NCI-H748 (cell line): ENCODE measurements around the gene SPATA2L.
"Not testable (repeated sequence)": the region's sequence is repeated elsewhere in the genome, so short reads cannot be mapped to it uniquely, and the experiment has no call there.

Experiments
- DNase-seq: peaks from one replicate; lab custom pipeline; 2025; ENCODE audit not compliant: unreplicated experiment; lab: John Stamatoyannopoulos, UW

The SPATA2L gene

DNA sequence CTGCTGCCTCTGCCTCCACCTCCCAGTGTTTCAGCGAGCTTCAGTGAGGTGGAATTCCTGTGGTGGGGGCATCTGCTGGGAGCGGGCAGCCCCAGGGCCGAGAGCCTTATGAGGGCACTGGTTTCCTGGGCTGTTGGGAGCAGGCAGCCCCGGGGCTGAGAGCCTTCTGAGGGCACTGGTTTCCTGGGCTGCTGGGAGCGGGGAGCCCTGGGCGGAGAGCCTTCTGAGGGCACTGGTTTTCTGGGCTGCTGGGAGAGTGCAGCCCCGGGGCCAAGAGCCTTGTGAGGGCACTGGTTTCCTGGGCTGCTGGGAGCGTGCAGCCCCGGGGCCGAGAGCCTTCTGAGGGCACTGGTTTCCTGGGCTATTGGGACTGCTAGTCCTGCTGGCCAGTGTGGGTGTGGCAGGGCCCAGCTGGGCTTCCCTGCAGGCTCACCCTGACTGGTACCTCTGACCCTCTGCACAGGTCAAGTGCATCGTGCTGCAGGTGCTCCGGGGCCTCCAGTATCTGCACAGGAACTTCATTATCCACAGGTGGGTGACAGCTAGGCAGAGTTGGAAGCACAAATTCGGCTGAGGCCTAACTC lies 9.4 kb downstream of the SPATA2L start:
- no peak for DNase-seq

DNA sequence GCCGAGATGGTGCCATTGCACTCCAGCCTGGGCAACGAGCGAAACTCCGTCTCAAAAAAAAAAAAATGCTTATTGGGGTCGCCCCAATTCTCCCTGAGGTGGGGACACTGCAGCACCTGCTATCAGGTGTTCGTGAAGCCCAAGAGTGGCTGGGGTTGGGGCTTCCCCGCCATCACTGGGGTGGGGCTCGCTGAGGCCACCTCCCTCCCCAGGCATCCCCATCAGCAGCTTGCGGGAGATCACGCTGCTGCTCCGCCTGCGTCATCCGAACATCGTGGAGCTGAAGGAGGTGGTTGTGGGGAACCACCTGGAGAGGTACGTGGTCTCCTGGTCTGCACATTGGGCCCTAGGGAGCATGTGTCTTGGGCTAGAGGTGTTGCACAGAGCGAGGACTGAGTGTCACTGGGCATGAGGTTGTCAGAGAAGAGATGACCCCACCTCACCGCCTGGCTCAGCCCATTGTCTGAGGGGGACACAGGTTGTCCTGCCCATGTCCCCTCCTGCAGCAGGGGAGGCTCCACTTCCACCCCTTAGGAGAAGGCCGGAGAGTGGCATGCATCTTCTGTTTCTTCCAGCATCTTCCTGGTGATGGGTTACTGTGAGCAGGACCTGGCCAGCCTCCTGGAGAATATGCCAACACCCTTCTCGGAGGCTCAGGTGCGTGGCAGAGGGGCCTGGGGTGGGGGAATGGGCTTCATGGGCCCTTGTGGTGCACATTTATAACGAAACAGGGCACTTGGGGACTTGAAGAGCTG lies 10.1 kb downstream of the SPATA2L start:
- DNase-seq, result no peak

GRCh38 chr16:89690392-89690901 lies 11.1 kb downstream of the SPATA2L start:
- no peak for DNase-seq

DNA sequence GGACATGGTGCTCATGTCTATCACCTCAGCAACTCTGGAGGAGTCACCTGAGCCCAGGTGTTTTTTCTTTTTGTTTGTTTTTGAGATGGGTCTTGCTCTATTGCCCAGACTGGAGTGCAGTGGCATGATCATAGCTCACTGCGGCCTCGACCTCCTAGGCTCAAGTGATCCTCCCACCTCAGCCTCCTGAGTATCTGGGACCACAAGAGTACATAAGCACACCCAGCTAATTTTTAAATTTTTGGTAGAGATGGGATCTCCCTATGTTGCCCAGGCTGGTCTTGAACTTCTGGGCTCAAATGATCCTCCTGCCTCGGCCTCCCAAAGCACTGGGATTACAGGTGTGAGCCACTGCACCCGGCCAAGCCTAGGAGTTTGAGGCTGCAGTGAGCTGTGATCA lies 11.9 kb downstream of the SPATA2L start:
- DNase-seq, result not testable (repeated sequence)

GRCh38 chr16:89689142-89689541 lies 12.4 kb downstream of the SPATA2L start:
- DNase-seq, result no peak

DNA sequence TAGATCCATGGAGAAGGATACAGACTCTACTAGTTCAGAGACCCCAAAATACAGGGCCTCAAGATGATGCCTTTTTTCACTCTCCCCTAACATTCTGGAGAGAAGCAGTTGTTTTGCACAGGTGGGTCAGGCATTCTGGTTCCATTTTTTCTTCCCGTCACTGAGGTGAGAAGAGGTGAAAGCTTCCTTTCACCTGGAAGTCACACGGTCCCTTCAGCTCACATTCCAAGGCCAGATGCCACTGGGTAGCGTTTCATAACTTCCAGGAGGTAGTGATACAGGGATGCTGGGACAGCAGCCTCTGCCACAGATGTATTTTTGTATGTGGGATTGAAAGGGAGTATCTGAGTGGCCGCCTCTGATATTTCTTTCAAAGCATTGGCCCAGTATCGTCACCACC lies 13.1 kb downstream of the SPATA2L start:
- no peak for DNase-seq

DNA sequence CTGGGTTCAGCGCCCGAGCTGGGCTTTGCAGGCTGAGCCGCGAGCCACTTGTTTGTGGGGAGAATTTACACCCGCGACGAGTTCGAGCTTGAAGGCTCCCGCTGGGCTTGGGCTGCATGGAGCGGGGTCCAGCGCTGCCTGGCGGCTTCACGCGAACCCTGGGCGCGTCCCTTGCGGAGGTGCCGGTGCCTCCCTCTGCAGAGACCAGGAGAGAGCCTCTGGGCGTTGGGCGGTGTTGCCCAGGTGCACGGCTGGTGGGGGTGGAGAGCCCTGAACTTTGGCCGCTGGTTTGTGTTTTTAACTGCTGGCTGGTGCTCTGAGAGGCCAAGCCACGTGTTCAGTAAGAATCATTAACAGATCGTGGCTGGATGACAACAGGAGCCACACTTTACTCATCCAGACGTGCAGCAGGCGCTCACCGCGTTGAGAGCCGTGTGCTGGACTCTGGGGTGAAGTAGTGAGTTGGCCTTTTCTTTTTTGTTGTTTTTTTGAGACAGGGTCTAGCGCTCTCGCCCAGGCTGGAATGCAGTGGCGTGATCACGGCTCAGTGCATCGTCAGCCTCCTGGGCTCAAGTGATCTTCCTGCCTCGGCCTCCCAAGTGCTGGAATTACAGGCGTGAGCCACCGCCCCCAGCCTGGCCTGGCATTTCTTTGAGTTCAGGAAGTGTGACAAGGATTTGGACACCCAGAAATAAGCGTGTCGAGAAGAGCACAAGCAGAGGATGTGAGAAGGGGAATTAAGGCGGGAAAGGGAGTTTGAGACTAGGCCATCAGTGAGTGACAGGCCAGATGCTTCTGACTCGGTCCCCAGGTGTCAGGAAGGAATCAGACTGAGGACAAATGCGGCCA lies 14.2 kb downstream of the SPATA2L start:
- peak; percentile 72 for DNase-seq

- DNase-seq, result peak; percentile 90
These were observed 14.9 kb downstream of the SPATA2L start, which contains the start of gene CDK10 for GRCh38 chr16:89686520-89687091. TSS of gene CDK10 (plus strand) at chr16:89686689. CDS start at chr16:89686711, 22 bp downstream.

DNA sequence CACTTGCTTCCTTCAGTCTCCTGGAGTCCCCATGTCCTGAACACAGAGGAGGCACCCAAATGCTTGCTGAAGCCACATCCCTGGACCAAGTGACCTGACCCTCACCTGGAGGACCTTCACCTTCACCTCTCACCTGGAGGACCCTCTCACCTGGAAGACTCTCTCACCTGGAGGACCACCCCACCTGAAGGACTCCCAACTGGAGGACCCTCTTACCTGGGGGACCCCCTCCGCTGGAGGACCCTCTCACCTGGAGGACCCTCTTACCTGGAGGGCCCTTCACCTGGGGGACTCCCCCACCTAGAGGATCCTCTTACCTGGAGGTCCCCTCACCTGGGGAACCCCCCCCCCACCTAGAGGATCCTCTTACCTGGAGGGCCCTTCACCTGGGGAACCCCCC lies 15.6 kb downstream of the SPATA2L start:
- no peak for DNase-seq

GRCh38 chr16:89678258-89678657 lies 23.2 kb downstream of the SPATA2L start:
- DNase-seq, result no peak

DNA sequence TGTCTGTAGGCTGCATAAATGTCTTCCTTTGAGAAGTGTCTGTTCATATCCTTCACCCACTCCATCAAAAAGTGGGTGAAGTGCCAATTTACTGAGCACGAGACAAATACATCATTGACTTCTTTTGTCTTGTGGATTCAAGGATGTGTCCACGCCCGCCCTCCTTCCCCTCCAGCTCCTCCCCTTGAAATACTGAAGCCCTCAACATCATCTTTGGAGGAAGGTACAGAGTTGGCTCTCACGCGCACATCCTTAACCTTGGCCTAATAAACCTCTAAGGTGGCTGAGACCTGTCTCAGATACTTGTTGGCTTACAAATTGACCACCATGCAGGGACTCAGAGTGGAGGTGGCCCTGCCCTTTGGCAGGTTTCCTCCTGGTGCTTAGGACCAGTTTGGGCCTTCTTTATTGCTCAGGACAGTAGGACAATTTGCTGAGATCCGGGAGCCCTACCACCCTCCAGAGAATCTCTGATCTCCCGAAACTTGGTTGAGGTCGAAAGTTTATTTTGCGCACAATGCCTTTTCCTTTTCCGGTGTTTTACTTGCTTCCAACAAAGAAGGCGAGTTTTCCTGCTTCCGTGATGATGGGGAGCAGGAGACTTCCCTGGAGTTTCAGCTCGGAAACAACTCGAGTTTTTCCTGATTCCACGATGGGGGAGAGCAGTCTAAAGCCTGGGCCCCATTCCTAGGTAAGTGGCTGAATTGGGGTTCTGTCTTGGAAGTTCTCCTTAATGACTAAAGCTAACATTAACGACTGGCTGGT lies 29.1 kb downstream of the SPATA2L start:
- no peak for DNase-seq

DNA sequence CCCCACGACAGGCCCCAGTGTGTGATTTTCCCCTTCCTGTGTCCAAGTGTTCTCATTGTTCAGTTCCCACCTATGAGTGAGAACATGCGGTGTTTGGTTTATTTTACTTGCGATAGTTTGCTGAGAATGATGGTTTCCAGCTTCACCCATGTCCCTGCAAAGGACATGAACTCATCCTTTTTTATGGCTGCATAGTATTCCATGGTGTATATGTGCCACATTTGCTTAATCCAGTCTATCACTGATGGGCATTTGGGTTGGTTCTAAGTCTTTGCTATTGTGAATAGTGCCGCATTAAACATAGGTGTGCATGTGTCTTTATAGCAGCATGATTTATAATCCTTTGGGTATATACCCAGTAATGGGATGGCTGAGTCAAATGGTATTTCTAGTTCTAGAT lies 29.9 kb downstream of the SPATA2L start:
- not testable (repeated sequence) for DNase-seq

DNA sequence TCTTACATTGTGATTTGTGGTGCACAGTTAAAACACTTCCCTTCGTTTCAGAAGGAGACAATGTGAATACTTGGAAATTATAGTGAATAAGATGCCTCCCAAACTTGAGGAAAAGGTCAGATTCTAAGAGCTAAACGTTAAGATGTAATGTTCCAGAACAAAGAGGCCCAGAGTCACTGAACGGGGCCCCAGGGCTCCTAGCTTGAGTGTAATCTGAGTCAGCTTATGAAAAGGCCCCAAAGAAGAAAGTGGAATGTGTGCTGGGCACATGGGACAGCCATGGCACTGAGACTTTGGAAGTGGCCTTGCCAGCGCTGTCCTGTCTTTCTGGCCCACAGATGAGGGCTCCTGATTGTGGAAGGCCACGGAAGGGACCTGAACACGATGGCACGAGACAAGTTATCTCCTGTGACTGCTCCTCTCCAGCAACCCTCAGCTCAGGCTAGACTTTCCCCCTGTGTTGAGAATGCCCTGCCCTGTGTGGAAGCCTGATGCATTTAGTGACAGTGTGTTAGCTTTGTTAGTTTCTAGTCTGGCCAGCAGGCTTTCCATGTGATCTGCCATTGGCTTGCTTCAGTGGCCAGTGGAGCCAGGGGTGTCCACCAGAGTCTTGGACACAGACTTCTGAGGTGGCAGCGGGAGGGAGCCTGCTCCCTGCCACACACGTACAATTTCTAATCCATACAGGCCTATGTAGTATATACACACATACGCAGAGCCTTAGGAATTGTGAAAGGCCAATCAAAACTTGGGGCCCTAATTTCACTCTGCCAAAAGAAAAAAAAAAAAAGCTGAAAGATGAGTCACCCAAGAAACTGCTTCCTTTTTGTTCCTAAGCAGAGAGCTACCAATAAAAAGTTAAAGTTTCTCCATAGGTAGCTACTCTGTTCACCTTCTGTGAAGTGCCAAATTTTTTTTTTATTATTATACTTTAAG lies 30.7 kb downstream of the SPATA2L start:
- DNase-seq, result no peak

DNA sequence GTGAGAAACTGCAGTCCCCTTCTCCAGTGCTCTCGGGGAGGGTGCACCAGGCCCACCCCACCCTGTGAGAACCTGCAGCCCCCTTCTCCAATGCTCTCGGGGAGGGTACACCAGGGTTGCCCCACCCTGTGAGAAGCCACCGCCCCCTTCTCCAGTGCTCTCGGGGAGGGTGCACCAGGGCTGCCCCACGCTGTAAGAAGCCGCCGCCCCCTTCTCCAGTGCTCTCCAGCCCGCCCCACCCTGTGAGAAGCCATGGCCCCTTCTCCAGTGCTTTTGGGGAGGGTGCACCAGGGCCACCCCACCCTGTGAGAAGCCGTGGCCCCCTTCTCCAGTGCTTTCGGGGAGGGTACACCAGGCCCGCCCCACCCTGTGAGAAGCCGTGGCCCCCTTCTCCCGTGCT lies 31.8 kb downstream of the SPATA2L start:
- no peak for DNase-seq

- DNase-seq, result no peak
These were observed 32.7 kb downstream of the SPATA2L start for GRCh38 chr16:89668790-89669158.

DNA sequence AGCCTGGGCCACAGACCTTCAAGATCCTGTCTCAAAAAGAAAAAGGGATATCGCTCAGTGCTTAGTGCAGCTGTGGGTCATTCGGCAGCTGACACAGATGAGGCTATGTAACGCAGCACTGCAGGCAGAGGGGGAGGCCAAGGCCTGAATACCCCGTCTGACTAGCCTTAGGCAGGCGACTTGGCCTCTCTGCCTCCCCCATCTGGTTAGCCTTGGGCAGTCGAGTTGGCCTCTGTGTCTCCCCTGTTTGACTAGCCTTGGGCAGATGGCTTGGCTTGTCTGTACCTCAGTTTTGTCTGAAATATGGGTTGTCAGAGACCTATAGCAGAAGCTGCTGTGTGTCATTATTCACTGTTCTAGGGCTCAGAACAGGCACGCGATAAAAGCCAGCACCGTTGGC lies 33.9 kb downstream of the SPATA2L start:
- no peak for DNase-seq

- peak; percentile 6 for DNase-seq
These were observed 34.5 kb downstream of the SPATA2L start for GRCh38 chr16:89667000-89667399.

- DNase-seq, result not testable (repeated sequence)
These were observed 37.3 kb downstream of the SPATA2L start for GRCh38 chr16:89664238-89664637.

GRCh38 chr16:89661215-89661614 lies 40.3 kb downstream of the SPATA2L start:
- no peak for DNase-seq
